Stimulated activated CD4-positive, alpha-beta T cell treated with anti-CD3 and anti-CD28 coated beads, Interleukin-1b, Interleukin-23, amount 100 ng/mL, for 4 hours (primary cell): ENCODE measurements around the gene PTCHD1.

Experiments
- DNase-seq, 2 donors: peaks; one replicate each; pipeline ENCODE4 v3.0.0-alpha.2; 2020; ENCODE audit warnings: low read depth in 2 of 2

The PTCHD1 gene

DNA sequence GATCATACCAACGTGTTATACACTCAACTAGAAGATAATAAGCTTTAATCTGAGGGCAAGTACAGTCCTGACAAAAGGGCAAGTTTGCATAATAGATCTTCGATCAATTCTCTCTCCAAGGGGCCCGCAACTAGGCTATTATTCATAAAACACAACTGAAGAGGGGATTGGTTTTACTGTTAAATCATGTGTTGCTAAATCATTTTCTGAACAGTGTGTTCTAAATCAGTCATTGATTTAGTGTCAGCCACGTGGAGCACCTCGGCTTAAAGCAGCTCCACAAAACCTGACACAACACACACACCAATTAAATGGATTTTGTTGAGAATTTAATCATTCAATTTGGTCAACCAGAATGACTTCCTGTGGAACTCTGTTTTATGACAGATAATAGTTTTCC is 61.6 kb downstream of the PTCHD1 start:
- no peak for DNase-seq

DNA sequence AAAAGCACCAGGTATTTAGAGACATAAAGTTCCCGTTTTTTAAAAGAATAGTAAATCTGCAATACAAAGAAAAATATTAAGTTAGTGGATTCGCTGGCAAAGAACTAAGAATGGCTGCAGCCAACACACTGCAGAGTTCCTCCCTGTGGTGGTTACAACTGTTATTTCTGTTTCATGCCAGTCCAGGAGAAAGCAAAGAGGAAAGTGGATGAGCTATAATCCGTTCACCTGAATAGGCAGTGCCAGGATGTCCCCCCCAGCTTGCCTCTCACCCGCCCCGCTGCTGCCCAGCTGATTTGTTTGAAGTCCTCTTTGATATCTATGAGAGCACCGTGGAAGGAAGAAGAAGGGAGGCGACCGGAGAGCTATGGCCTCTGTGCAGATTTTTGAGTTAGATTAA is 63.9 kb downstream of the PTCHD1 start:
- DNase-seq = no peak

- DNase-seq = no peak
Measured at GRCh38 chrX:23403849-23404248, 69.2 kb downstream of the PTCHD1 start.

GRCh38 chrX:23422912-23423311 is 88.3 kb downstream of the PTCHD1 start:
- DNase-seq = no peak

DNA sequence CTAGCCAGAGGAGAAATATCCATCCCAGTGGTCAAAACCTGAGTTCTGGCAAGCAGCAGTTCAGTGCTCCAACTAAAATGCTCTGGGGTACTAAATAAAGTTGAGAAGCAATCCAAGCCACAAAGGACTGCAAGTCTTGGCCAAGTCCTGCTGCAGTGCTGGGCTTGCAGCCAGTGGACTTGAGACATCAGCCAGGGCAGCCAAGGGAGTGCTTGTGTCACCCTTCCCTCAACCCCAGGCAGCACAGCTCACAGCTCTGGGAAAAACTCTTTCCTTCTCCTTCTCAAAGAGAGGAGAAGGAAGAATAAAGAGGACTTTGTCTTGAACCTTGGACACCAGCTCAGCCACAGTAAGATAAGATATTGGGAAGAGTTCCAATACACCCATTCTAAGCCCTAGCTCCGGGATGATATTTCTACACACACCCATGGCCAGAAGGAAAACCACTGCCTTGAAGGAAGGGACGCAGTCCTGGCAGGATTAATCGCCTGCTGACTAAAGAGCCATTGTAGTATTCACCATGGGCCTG is 99.8 kb downstream of the PTCHD1 start:
- no peak for DNase-seq

DNA sequence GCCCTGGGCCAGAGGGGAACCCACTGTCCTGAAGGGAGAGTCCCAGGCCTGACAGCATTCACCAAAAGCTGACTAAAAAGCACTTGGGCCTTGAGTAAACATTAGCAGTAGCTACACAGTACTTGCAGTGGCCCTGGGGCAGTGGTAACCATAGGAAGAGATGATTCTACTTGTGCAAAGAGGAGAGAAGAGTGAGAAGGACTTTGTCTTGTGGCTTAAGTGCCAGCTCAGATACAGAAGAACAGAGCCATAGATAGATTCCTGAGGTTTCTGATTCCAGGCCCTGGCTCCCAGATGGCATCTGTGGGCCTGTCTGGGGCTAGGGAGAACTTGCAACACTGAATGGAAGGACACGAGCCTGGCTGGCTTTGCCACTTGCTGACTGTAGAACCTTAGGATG is 100.5 kb downstream of the PTCHD1 start:
- DNase-seq = no peak

DNA sequence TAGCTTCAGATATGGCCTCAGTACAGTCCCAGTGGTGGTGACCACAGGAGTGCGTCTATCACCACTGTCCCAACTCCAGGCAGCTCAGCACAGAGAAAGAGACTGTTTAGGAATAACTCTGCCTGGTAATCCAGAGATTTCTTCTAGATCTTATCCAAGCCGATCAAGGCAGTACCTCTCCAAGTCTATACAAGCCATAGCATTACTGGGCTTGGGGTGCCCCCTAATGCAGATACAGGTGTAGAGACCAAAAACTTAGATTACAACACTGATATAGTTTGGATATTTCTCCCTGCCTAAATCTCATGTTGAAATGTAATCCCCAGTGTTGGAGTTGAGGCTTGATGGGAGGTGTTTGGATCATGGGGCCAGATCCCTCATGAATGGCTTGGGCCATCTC is 100.9 kb downstream of the PTCHD1 start:
- DNase-seq = no peak

DNA sequence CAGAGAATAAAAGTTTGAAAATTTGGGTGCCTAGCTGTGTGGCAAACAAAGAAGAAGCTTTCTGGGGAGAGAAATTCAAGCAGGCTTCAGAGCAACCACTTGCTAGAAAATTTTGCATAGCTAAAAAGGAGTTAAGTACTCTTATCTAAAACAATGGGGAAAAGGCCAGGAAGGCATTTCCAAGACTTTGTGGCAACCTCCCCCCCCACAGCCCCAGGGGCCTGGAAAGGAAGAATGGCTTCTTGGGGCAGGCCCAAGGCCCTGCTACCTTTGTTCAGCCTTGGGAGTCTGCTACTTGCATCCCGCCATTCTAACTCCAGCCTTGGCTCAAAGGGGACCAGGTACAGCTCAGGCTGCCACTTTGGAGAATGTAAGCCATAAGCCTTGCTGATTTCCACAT is 102.2 kb downstream of the PTCHD1 start:
- no peak for DNase-seq

DNA sequence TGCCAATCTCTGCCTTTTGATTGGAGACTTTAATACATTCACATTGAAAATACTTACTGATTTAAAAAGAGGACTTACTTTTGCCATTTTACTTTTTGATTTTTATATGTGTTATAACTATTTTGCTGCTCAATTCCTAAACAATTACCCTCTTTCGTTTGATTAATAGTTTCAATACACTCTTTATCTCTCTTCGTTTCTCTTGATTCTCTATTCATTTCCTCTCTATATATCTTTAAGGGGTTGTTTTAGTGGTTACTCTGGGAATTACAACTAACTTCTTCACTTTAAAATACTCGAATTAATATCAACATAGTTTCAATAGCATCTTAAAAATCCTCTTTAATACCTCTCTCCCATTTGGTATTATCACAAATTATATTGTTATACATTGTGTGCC is 116.6 kb downstream of the PTCHD1 start:
- no peak for DNase-seq
